Neutrophil (primary cell): Measurements from ENCODE around the gene ACTBL2.

ENCODE experiments used
- H3K27ac ChIP-seq: fragments of 200-600 bp; sonication (generic); 2 replicates; pipeline ENCODE4 v1.5.1; 2016; ENCODE audit warnings: mild to moderate bottlenecking, moderate library complexity
- H3K27me3 ChIP-seq: fragments of 200-600 bp; sonication (generic); 2 replicates; pipeline ENCODE4 v1.6.0; 2016; ENCODE audit warnings: mild to moderate bottlenecking
- H3K36me3 ChIP-seq: fragments of 200-600 bp; sonication (generic); 2 replicates; pipeline ENCODE4 v1.5.1; 2017
- H3K4me1 ChIP-seq, 2 experiments: fragments of 200-600 bp in 1 of 2; sonication (generic) in 1 of 2; 1 replicate in 1 of 2; 2 replicates in 1 of 2; pipeline versions ENCODE4 v1.5.1 to v1.6.1; 2013 to 2016; ENCODE audit warnings: low read depth in 1 of 2, low read length in 1 of 2, mild to moderate bottlenecking in 1 of 2, moderate library complexity in 1 of 2; ENCODE audit not compliant: control insufficient read depth in 1 of 2, insufficient read depth in 1 of 2
- H3K4me3 ChIP-seq, 2 experiments: fragments of 200-600 bp in 1 of 2; sonication (generic) in 1 of 2; 1 replicate in 1 of 2; 2 replicates in 1 of 2; pipeline ENCODE4 v1.5.1; 2013 to 2016; ENCODE audit warnings: low read depth in 1 of 2, low read length in 1 of 2, mild to moderate bottlenecking in 1 of 2, moderate library complexity in 1 of 2
- H3K9me3 ChIP-seq: fragments of 200-600 bp; sonication (generic); 2 replicates; pipeline ENCODE4 v1.5.1; 2016
- CTCF ChIP-seq: fragments of 200-600 bp; sonication (generic); IDR thresholded peaks from 2 replicates; pipeline ENCODE4 v1.5.1; 2016; ENCODE audit warnings: antibody characterized with exemption

The ACTBL2 gene

DNA sequence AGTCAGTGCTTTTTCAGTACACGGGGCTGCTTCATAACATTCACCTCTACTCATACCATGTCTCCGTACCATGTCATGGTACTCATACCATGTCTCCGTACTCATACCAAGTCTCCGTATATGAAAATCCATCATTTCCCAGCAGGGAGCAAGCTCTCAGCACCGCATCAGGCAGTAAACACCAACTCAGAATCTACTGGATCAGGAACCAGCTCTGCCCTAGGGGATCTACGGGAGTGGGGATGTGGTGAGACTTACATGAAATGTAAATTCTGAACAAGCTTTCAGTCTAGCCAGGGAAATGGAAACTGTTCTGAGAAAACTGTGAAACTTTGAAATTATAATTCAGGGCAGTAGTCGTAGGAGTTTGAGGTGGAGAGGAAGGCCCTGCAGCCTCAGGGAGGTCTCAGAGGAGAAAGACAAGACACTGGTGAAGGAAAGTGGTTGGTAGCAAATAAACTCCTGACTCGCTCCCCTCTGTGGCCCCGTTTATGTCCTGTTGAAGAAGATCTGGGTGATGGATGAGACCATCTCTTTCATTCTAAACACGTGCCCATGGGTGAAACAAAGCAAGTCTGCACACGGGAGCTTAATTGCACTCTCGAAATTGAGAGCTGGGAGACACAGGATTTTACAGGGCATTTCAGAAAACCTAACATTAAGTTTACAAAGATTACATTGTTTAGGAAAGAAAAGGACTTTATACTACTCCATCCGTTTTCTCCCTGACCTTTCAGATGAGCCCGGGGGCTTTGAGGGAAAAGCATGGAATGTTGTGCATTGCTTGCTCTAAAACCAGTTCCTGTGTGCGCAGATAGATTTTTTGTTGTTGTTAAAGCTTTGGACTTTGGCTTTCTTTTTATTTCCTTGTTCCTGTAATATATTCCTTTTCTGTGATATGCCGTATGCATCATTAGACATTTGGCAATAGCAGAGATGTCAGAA lies 26.8 kb downstream of the ACTBL2 start:
- Histone ChIP-seq H3K9me3 (no peaks in the 10 kb centered on the region), H3K36me3 (no peaks in the 10 kb centered on the region), H3K27ac (no peak overlapping the region), H3K4me1 (no peaks in the 10 kb centered on the region), H3K27me3 (no peaks in the 10 kb centered on the region), H3K4me3 (no peak overlapping the region)
- no peak for TF ChIP-seq CTCF

- Histone ChIP-seq H3K4me3 (no peak overlapping the region), H3K36me3 (no peaks in the 10 kb centered on the region), H3K27me3 (no peaks in the 10 kb centered on the region), H3K4me1 (no peaks in the 10 kb centered on the region), H3K27ac (no peak overlapping the region), H3K9me3 (no peaks in the 10 kb centered on the region)
- no peak for TF ChIP-seq CTCF
Observed at GRCh38 chr5:57454896-57455295, 27.7 kb downstream of the ACTBL2 start.

DNA sequence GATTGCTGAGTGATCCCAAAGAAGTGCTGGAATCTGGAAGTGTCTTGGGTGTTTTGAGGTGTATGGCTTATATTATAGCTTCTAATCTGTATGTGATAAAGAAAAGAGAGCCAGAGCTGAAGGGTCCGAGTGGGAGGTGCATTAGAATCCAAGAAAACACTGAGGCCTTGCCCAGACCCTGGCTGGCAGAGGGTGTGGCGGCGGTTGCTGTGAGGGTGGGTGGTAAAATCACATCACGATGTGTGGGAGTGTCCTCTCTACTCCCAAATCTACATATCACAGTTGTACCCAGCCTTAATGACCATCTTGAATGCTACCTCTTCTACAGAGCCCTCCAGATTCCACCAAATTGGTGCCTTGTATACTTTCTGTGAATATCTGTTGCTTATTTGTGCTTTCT lies 28.9 kb downstream of the ACTBL2 start:
- TF ChIP-seq CTCF, result no peak
- H3K27me3 ChIP-seq, result no peaks in the 10 kb centered on the region

GRCh38 chr5:57452885-57453284 lies 29.7 kb downstream of the ACTBL2 start:
- H3K27ac ChIP-seq, result no peak overlapping the region
- H3K4me1 ChIP-seq, result no peaks in the 10 kb centered on the region
- no peaks in the 10 kb centered on the region for H3K27me3 ChIP-seq
- H3K4me3 ChIP-seq, result no peak overlapping the region
- no peak for TF ChIP-seq CTCF
- no peaks in the 10 kb centered on the region for H3K9me3 ChIP-seq
- no peaks in the 10 kb centered on the region for H3K36me3 ChIP-seq

More for the DNA sequence above, 28.9 kb downstream of the ACTBL2 start:
- no peaks in the 10 kb centered on the region for H3K9me3 ChIP-seq
- no peak overlapping the region for H3K27ac ChIP-seq
- no peaks in the 10 kb centered on the region for H3K4me1 ChIP-seq
- no peak overlapping the region for H3K4me3 ChIP-seq
- no peaks in the 10 kb centered on the region for H3K36me3 ChIP-seq

DNA sequence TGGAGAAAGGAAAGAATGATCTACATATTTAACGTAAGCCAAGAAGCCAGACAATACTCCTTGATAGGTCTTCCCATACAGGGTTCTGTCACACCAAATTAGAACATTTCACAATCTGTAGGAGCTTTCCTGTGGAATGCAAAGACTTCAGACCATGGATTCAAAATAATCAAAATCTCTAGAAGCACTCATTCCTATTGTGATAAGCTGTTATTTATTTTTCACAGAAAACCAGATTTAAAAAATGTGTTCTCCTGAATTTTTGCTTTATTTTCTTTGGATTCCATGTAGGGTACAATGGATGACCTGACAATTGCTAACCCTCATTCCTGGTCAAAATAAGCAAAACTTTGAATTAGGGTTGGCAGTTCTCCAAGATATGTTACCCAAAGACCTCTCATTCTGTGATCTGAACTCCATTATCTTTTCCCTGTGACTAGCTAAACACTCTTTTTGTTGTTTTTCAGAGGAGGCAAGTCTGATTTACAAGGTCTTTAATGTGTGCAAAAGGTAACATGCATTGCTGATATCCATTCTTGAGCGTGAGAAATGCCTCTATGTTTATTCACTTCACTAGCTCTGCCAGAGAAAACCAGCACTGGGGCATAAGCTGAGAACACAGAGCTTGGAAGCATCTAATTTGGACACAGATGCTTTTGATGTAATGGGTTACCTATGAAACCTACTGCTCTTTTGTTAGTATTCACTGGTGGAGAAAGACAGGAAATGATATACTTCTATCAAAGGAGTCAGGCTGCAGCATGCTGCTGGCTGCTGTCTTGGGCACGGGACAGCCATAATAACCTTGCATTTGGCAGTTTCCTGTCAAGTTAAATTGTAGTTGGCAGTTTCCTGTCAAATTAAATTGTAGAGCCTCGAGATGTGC lies 31.4 kb downstream of the ACTBL2 start:
- Histone ChIP-seq H3K36me3 (no peaks in the 10 kb centered on the region), H3K27ac (no peak overlapping the region), H3K27me3 (no peaks in the 10 kb centered on the region), H3K4me1 (no peaks in the 10 kb centered on the region), H3K9me3 (no peaks in the 10 kb centered on the region), H3K4me3 (no peak overlapping the region)
- no peak for TF ChIP-seq CTCF
